OCI-LY1 (cell line): ENCODE results near the gene CDC42BPA.

ENCODE experiments used
- H2AFZ ChIP-seq: fragments of 200-600 bp; sonication (generic), shearing (Covaris generic); 2 replicates; pipeline ENCODE4 v1.6.0; 2014; ENCODE audit warnings: antibody characterized with exemption, mild to moderate bottlenecking, low read length
- H3F3A ChIP-seq: fragments of 200-600 bp; sonication (generic), shearing (Covaris generic); 2 replicates; pipeline ENCODE4 v1.6.0; 2014; ENCODE audit warnings: mild to moderate bottlenecking, antibody characterized with exemption, low read length, moderate library complexity; ENCODE audit not compliant: insufficient read depth
- H3K27ac ChIP-seq: fragments of 200-600 bp; sonication (generic); 2 replicates; pipeline ENCODE4 v1.5.1; 2014; ENCODE audit warnings: low read length, mixed run types, mild to moderate bottlenecking, low read depth; ENCODE audit not compliant: poor library complexity, severe bottlenecking
- H3K27me3 ChIP-seq: fragments of 200-600 bp; sonication (generic); 2 replicates; pipeline ENCODE4 v1.6.0; 2014; ENCODE audit warnings: antibody characterized with exemption, mild to moderate bottlenecking, low read length, moderate library complexity; ENCODE audit not compliant: insufficient read depth
- H3K36me3 ChIP-seq: fragments of 200-600 bp; sonication (generic); 2 replicates; pipeline ENCODE4 v1.6.1; 2014; ENCODE audit warnings: mild to moderate bottlenecking, antibody characterized with exemption, low read length, moderate library complexity, mixed read lengths; ENCODE audit not compliant: insufficient read depth
- H3K4me1 ChIP-seq: fragments of 200-600 bp; sonication (generic); 2 replicates; pipeline ENCODE4 v1.5.1; 2014; ENCODE audit warnings: mild to moderate bottlenecking, low read length, moderate library complexity; ENCODE audit not compliant: insufficient read depth, severe bottlenecking
- H3K4me2 ChIP-seq: fragments of 200-600 bp; sonication (generic), shearing (Covaris generic); 2 replicates; pipeline ENCODE4 v1.6.1; 2014; ENCODE audit warnings: low read length
- H3K4me3 ChIP-seq: fragments of 200-600 bp; sonication (generic); 2 replicates; pipeline ENCODE4 v1.5.1; 2014; ENCODE audit warnings: low read length, low read depth, mild to moderate bottlenecking, mixed read lengths; ENCODE audit not compliant: poor library complexity, severe bottlenecking
- H3K79me2 ChIP-seq: fragments of 200-600 bp; shearing (Covaris generic); 2 replicates; pipeline ENCODE4 v1.6.1; 2016; ENCODE audit warnings: mixed run types, low read length, mixed read lengths; ENCODE audit not compliant: insufficient read depth
- H3K9ac ChIP-seq: fragments of 200-600 bp; sonication (generic), shearing (Covaris generic); 2 replicates; pipeline ENCODE4 v1.6.1; 2014; ENCODE audit warnings: mild to moderate bottlenecking, low read length, mixed read lengths
- H3K9me2 ChIP-seq: fragments of 200-600 bp; sonication (generic), shearing (Covaris generic); 2 replicates; pipeline ENCODE4 v1.6.1; 2014; ENCODE audit warnings: low read depth, mild to moderate bottlenecking, low read length, mixed read lengths
- H3K9me3 ChIP-seq: fragments of 200-600 bp; shearing (Covaris generic); 2 replicates; pipeline ENCODE4 v1.6.1; 2014; ENCODE audit warnings: low read length, mixed read lengths
- H4K20me1 ChIP-seq: fragments of 200-600 bp; sonication (generic), shearing (Covaris generic); 2 replicates; pipeline ENCODE4 v1.6.0; 2016; ENCODE audit warnings: mild to moderate bottlenecking, low read length; ENCODE audit not compliant: insufficient read depth
- EZH2 ChIP-seq: fragments of 200-600 bp; sonication (generic), shearing (Covaris generic); IDR thresholded peaks from 2 replicates; pipeline ENCODE4 v1.8.0; 2017; ENCODE audit warnings: borderline replicate concordance, mixed run types, mild to moderate bottlenecking, antibody characterized with exemption, low read length, moderate library complexity, mixed read lengths
- TF ChIP-seq, protein P1 (sequence below): fragments of 200-600 bp; sonication (generic), shearing (Covaris generic); IDR thresholded peaks from 2 replicates; pipeline ENCODE4 v1.5.1; 2017; ENCODE audit warnings: mild to moderate bottlenecking, antibody characterized with exemption, low read length, moderate library complexity, mixed read lengths

The CDC42BPA gene

GRCh38 chr1:227312361-227313025 is 5.8 kb downstream of the CDC42BPA start:
- Histone ChIP-seq H3F3A (no peaks in the 10 kb centered on the region), H3K4me2 (no peak overlapping the region), H3K9ac (no peak overlapping the region), H3K36me3 (no peaks in the 10 kb centered on the region), H3K27ac (no peak overlapping the region), H3K79me2 (no peaks in the 10 kb centered on the region), H3K27me3 (no peaks in the 10 kb centered on the region), H2AFZ (no peak overlapping the region), H4K20me1 (no peaks in the 10 kb centered on the region), H3K9me3 (no peaks in the 10 kb centered on the region), H3K9me2 (no peaks in the 10 kb centered on the region), H3K4me1 (no peaks in the 10 kb centered on the region), H3K4me3 (no peak overlapping the region)
- TF ChIP-seq, protein P1, sequence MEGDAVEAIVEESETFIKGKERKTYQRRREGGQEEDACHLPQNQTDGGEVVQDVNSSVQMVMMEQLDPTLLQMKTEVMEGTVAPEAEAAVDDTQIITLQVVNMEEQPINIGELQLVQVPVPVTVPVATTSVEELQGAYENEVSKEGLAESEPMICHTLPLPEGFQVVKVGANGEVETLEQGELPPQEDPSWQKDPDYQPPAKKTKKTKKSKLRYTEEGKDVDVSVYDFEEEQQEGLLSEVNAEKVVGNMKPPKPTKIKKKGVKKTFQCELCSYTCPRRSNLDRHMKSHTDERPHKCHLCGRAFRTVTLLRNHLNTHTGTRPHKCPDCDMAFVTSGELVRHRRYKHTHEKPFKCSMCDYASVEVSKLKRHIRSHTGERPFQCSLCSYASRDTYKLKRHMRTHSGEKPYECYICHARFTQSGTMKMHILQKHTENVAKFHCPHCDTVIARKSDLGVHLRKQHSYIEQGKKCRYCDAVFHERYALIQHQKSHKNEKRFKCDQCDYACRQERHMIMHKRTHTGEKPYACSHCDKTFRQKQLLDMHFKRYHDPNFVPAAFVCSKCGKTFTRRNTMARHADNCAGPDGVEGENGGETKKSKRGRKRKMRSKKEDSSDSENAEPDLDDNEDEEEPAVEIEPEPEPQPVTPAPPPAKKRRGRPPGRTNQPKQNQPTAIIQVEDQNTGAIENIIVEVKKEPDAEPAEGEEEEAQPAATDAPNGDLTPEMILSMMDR, result no peak

- Histone ChIP-seq H3K9me3 (no peaks in the 10 kb centered on the region), H3K27ac (no peak overlapping the region), H3K79me2 (no peaks in the 10 kb centered on the region), H3K9ac (no peak overlapping the region), H3K4me1 (no peaks in the 10 kb centered on the region), H3K36me3 (no peaks in the 10 kb centered on the region), H3K27me3 (no peaks in the 10 kb centered on the region), H2AFZ (no peak overlapping the region), H3F3A (no peaks in the 10 kb centered on the region), H4K20me1 (no peaks in the 10 kb centered on the region), H3K4me2 (no peak overlapping the region), H3K4me3 (no peak overlapping the region), H3K9me2 (no peaks in the 10 kb centered on the region)
- TF ChIP-seq, protein P1, result no peak
- no peak for TF ChIP-seq EZH2
Measured at GRCh38 chr1:227311389-227312001, 6.8 kb downstream of the CDC42BPA start.

DNA sequence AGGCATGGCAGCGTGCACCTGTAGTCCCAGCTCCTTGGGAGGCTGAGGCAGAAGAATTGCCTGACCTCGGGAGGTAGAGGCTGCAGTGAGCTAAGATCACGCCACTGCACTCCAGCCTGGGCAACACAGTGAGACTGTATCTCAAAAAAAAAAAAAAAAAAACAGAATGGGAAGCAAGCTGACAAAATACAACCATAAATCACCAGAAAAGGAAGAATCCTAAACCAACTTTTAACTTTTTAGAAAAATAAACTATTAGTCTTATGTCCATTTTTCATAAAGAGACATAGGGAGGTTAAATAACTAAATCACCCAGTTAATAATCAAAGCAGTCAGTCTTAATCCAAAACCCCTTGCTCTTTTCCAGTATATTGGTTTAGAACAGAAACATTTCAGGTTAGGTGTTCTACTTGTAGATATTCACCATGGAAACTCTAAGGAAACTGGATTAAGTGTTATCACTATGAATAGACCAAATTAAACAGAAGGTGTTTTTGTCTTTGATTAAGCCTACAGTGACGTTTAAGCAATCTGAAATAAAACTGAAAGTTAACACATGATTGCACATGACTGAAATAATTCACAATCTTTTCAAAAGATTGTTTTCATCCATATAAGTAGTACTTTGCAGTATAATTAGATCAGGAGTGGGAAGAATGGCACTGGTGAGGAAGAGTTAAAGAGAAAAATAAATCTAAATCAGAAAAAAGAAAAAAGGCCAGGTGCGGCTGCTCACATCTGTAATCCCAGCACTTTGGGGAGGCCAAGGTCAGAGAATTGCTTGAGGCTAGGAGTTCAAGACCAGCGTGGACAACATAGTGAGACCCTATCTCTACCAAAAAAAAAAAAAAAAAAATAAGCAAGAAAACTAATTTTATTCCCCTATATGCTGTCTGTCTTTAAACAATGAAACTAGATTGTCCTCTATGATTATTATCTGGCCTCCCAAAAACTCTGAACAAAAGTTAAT is 9.6 kb downstream of the CDC42BPA start:
- H3K27ac ChIP-seq, result no peak overlapping the region
- no peaks in the 10 kb centered on the region for H3F3A ChIP-seq
- H3K9ac ChIP-seq, result no peak overlapping the region
- no peaks in the 10 kb centered on the region for H4K20me1 ChIP-seq
- H3K4me2 ChIP-seq, result no peak overlapping the region
- H2AFZ ChIP-seq, result no peak overlapping the region
- H3K9me2 ChIP-seq, result no peaks in the 10 kb centered on the region
- no peak overlapping the region for H3K4me3 ChIP-seq
- no peaks in the 10 kb centered on the region for H3K36me3 ChIP-seq
- no peaks in the 10 kb centered on the region for H3K27me3 ChIP-seq
- H3K4me1 ChIP-seq, result no peaks in the 10 kb centered on the region
- no peaks in the 10 kb centered on the region for H3K9me3 ChIP-seq
- H3K79me2 ChIP-seq, result no peaks in the 10 kb centered on the region
- TF ChIP-seq, protein P1, result no peak
- no peak for TF ChIP-seq EZH2
